SK-N-MC (cell line): Measurements from ENCODE around the gene ATPAF1.

Experiments
- DNase-seq: peaks from one replicate; pipeline ENCODE4 v3.0.0-alpha.2; 2011; ENCODE audit warnings: low read depth, low spot score
- H3K27ac ChIP-seq: fragments of 200-600 bp; sonication (generic); 2 replicates; pipeline ENCODE4 v1.5.1; 2016; ENCODE audit warnings: mixed run types
- H3K36me3 ChIP-seq: fragments of 200-600 bp; sonication (generic); 2 replicates; pipeline ENCODE4 v1.6.1; 2017; ENCODE audit warnings: antibody characterized with exemption, low read length, mixed read lengths; ENCODE audit not compliant: insufficient read depth
- H3K4me3 ChIP-seq: fragments of 200-600 bp; sonication (generic); 2 replicates; pipeline ENCODE4 v1.5.1; 2016
- H3K9ac ChIP-seq: fragments of 200-600 bp; sonication (generic); 2 replicates; pipeline ENCODE4 v1.8.0; 2017; ENCODE audit warnings: mixed run types, mixed read lengths; ENCODE audit not compliant: insufficient read length
- H3K9me3 ChIP-seq: fragments of 200-600 bp; sonication (generic); 2 replicates; pipeline ENCODE4 v1.6.1; 2017; ENCODE audit warnings: low read depth, mild to moderate bottlenecking, antibody characterized with exemption, low read length, moderate library complexity, mixed read lengths
- EZH2 ChIP-seq: fragments of 200-600 bp; sonication (generic); IDR thresholded peaks from one replicate; pipeline ENCODE4 v1.6.1; 2017; ENCODE audit warnings: antibody characterized with exemption
- FOXP2 ChIP-seq: optimal IDR thresholded peaks from 2 replicates; pipeline ENCODE3; 2011; ENCODE audit warnings: mild to moderate bottlenecking, moderate library complexity; ENCODE audit not compliant: insufficient read depth; ENCODE audit errors: extremely low read length, control extremely low read depth
- POLR2AphosphoS5 ChIP-seq: IDR thresholded peaks from 2 replicates; pipeline ENCODE4 v1.6.1; 2012; ENCODE audit warnings: mild to moderate bottlenecking, low read depth, low read length, borderline replicate concordance

The ATPAF1 gene

DNA sequence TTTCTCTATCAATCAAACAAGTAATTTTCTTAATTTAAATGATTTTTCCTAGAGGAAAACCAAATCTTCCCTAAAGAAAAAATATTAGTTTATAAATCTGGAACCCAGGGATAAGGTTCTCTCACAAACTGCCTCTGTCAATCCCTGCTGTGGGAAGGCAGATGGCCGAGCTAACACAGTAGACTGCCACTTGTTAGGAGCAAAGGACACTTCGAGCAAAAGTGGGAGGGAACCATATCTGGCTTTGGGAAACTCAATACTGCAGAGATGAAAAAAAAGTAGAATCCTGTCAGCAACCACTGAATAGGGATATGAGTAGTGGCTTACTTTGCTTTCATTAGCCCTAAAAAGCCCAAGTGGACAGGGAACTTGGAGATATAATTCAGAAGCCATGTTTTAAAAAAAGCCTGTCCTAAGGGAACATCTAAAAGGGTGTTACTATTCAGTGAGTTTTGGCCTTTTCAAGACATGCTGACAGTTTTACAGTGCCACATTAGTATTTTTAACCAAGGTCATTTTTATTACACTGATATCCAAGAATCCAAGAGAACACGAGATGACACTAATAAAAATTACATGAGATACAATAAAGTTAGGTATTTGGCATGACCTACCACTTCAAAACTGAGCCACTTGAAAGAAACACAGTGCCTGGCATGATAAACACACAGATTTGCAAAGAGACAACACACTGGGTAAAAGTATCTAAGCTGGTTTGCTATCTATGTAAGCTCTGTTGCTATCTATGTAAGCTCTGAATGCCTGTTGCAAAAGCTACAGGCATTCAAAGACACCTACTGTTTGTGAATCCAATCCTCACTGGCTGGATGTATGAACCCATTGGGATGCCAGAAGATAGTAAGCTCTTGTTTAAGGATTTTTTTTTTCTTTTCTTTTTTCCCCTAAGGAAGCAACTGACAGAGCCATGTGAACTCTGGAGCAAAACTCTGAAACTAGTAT lies 24.9 kb upstream of the ATPAF1 start:
- Histone ChIP-seq H3K9ac (no peak overlapping the region), H3K36me3 (peaks cover 54% of the 10 kb centered on the region), H3K9me3 (no peaks in the 10 kb centered on the region), H3K4me3 (no peak overlapping the region), H3K27ac (no peak overlapping the region)
- no peak for DNase-seq
- TF ChIP-seq FOXP2 = no peak
- TF ChIP-seq EZH2 = no peak
- TF ChIP-seq POLR2AphosphoS5 = no peak

DNA sequence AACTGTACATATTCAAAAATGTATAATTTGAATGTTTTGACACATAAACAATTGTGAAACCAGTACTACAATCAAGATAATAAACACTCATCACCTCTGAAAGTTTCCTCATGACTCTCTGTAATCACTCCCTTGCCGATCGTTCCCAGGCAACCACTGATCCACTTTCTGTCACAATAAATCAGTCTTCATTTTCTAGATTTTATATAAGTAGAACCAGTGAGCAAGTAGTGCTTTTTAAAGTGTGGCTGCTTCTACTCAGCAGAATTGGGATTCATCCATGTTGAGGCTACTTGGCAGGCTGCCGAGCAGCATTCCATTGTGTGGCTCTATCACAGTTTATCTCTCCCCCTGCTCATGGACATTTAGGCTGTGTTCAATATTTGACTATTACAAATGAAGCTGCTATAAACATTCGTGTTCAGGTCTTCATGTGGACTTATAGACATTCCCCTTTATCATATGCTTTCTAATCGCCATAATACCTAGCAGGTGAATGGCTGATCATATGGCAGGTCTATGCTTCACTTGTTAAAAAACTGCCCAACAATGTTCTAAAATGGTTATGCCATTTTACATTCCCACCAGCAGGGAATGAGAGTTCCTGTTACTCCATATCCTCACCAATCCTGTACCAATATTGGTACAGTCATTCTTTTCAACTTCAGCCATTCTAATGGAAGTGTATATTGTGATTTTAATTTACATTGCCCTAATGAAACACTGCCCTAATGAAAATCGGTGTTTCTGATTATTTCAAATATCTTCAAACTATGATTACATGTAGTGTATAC lies 24.0 kb upstream of the ATPAF1 start:
- H3K9me3 ChIP-seq = no peaks in the 10 kb centered on the region
- no peak for TF ChIP-seq POLR2AphosphoS5
- no peak overlapping the region for H3K27ac ChIP-seq
- H3K9ac ChIP-seq = no peak overlapping the region
- H3K4me3 ChIP-seq = no peak overlapping the region
- DNase-seq = no peak
- peaks cover 61% of the 10 kb centered on the region for H3K36me3 ChIP-seq

DNA sequence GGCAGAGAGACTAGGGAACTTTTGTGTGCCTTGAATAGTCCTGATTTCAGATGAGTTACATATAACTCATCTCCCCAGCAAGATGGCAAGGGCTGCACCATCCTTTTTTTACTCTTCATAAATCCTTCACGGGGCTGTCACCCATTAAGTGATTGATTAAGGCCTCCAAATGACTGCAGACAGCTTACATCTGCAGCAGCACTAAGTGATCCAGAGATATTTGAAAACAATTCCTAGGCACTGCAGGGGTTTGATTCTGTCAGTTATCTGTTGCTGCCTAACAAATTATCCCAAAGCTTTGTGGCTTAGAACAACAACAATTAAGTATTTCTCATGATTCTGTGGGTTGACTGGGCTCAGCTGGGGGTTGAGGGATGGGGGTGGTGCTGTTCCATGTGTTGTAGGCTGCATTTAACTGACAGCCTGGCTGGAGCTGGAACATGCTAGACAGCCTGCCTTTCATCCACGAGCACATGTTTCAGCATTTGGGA lies 22.8 kb upstream of the ATPAF1 start:
- Histone ChIP-seq H3K9ac (no peak overlapping the region), H3K36me3 (peaks cover 64% of the 10 kb centered on the region)
- no peak for DNase-seq

DNA sequence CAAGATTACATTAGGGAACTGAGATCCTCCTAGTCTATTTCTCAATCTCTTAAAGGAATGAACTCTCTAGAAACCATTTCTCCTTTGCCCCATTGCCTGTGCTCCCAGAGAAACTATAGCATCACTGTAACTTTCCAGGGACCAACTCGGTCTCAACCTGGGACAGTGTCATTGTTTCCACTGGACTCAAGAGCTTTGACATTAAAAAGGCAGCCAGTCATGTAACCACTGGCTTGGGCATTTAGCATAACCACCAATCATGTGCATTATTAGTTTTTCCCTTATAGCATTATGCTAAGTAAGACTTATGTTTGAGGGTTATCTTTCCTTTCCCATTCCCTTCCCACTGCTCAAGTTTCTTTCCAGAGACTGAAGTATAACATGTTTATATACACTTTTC lies 21.7 kb upstream of the ATPAF1 start:
- H3K4me3 ChIP-seq = no peak overlapping the region
- TF ChIP-seq FOXP2 (no peak), POLR2AphosphoS5 (no peak), EZH2 (no peak)
- no peaks in the 10 kb centered on the region for H3K9me3 ChIP-seq
- peaks cover 64% of the 10 kb centered on the region for H3K36me3 ChIP-seq
- H3K9ac ChIP-seq = no peak overlapping the region
- no peak overlapping the region for H3K27ac ChIP-seq
- DNase-seq = no peak

More for the DNA sequence above, 22.8 kb upstream of the ATPAF1 start:
- TF ChIP-seq POLR2AphosphoS5 (no peak), FOXP2 (no peak), EZH2 (no peak)
- Histone ChIP-seq H3K27ac (no peak overlapping the region), H3K4me3 (no peak overlapping the region), H3K9me3 (no peaks in the 10 kb centered on the region)

DNA sequence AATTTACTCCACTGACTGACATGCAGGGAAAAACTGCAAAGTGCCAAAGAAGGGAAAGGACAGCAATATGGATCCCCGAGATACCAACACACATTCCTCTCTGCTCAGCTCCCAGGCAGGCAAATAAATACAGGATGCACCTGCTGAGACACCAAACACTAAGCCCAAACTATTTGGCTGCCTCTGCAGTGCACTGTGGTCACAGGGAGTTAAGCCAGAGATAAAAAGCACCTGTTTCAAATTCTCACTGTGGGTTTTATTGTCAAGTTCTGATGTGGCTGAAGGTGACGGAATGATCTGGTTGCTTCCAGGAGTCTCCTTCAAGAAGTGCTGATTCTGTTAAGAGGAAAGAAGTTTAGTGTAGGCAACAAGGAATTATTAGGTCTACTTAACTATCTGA lies 21.2 kb upstream of the ATPAF1 start:
- DNase-seq = no peak
- no peak overlapping the region for H3K4me3 ChIP-seq
- no peak overlapping the region for H3K9ac ChIP-seq
- H3K27ac ChIP-seq = no peak overlapping the region
- no peak for TF ChIP-seq FOXP2
- TF ChIP-seq POLR2AphosphoS5 = no peak
- TF ChIP-seq EZH2 = no peak
- peaks cover 70% of the 10 kb centered on the region for H3K36me3 ChIP-seq
- H3K9me3 ChIP-seq = no peaks in the 10 kb centered on the region

DNA sequence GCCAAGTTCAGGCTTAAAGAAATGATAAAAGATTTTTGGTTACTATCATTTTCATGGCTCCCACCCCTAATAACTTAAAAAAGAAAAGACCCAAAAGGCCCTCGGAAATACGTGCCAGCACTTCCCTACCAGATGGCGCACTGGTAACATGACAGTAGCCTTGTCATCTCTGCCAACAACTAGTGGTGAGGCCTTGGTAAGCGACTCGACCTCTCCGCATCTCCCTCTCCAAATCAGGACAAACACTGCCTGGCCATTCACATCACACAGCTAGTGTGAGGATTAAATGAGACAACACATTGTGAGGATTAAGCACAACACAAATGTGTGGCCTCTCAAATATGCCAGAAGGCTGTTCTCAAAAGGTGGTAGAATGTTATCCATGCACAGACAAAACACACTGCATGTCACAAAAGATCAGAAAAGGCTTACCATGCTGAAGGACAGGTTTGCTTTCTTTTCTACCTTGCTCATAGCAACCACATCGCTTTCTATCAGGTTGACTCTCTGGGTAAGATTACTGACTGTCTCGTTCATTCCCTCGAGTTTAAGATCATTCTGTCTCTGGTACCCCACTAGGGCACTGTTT lies 19.9 kb upstream of the ATPAF1 start:
- DNase-seq = no peak
- Histone ChIP-seq H3K4me3 (peak overlapping the region; percentile 71), H3K36me3 (peaks cover 79% of the 10 kb centered on the region), H3K9me3 (no peaks in the 10 kb centered on the region), H3K9ac (peak overlapping the region; percentile 39), H3K27ac (peak overlapping the region; percentile 72; the same call in 1 of the 2 replicates)
- no peak for TF ChIP-seq FOXP2
- no peak for TF ChIP-seq EZH2
- TF ChIP-seq POLR2AphosphoS5 = no peak

DNA sequence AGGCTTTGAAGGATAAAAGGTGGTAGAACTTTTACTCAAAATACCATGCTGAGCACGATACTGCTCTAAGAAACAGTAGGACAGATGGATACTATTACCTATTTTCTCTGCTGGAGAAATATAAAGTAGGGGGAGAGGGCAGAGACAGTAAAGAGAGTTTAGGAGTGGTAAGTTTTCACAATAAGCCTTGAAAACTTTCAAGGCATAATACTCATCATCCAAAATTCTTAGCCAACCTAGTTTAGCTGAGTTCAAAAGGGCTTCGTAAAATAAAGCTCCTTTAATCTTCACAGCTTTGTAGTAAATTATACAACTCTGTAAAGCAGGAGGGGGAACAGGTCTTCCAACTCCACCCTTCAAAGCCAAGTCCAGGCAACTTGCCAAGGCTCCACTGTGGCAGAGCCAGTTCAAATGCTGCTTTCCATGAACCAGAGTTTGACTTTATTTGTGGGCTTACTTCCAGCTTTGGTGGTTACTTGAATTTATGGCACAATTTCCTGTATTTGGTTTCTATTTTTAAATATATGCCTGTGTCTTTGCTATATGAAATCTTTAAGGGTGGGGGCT lies 19.0 kb upstream of the ATPAF1 start:
- DNase-seq = peak; percentile 72
- peak overlapping the region; percentile 72 for H3K27ac ChIP-seq
- TF ChIP-seq FOXP2 (peak; percentile 41), POLR2AphosphoS5 (no peak)

More for the DNA sequence above, 19.0 kb upstream of the ATPAF1 start:
- Histone ChIP-seq H3K9me3 (no peaks in the 10 kb centered on the region), H3K9ac (no peak overlapping the region), H3K4me3 (peak overlapping the region; percentile 71), H3K36me3 (peaks cover 81% of the 10 kb centered on the region)
